Esophagus muscularis mucosa (tissue), 4 donors: Measurements from ENCODE around the gene UQCR10. TPM values are rescaled to one million over a fixed set of nuclear protein-coding genes. Genes with fewer than 3 reads are reported as not detected.

Source experiments
- DNase-seq: peaks from one replicate; pipeline ENCODE4 v3.0.0-alpha.2; 2017; ENCODE audit errors: extremely low spot score
- H3K27ac ChIP-seq, 4 donors: fragments of 200-600 bp; sonication (generic); replicated peaks in 1 of 4; 1 replicate in 3 of 4; 2 replicates in 1 of 4; pipeline ENCODE4 v1.5.1; 2016 to 2019; ENCODE audit warnings: mild to moderate bottlenecking in 1 of 4
- H3K27me3 ChIP-seq, 4 donors: fragments of 200-600 bp; sonication (generic); one replicate each; pipeline versions ENCODE4 v1.5.1 to v1.6.0; 2016 to 2019
- H3K36me3 ChIP-seq, 4 donors: fragments of 200-600 bp; sonication (generic); one replicate each; pipeline ENCODE4 v1.5.1; 2016 to 2019
- H3K4me1 ChIP-seq, 4 donors: fragments of 200-600 bp; sonication (generic); one replicate each; pipeline ENCODE4 v1.5.1; 2016 to 2019
- H3K4me3 ChIP-seq, 4 donors: fragments of 200-600 bp; sonication (generic); 1 replicate in 2 of 4; 2 replicates in 2 of 4; pipeline ENCODE4 v1.5.1; 2016 to 2019; ENCODE audit warnings: mild to moderate bottlenecking in 4 of 4, moderate library complexity in 1 of 4
- H3K9me3 ChIP-seq, 4 donors: fragments of 200-600 bp; sonication (generic); 1 replicate in 3 of 4; 2 replicates in 1 of 4; pipeline ENCODE4 v1.5.1; 2016 to 2019
- CTCF ChIP-seq, 3 experiments: fragments of 200-600 bp in 2 of 3; fragments of 450-650 bp in 1 of 3; sonication (generic) in 2 of 3; IDR thresholded peaks; one replicate each; pipeline ENCODE4 v1.5.1; 2017 to 2019; ENCODE audit warnings: antibody characterized with exemption in 3 of 3, mild to moderate bottlenecking in 2 of 3, moderate library complexity in 1 of 3
- EP300 ChIP-seq: sonication (generic); formaldehyde crosslinking; IDR thresholded peaks from one replicate; pipeline ENCODE4 v1.6.1; 2017; ENCODE audit warnings: antibody characterized with exemption
- POLR2A ChIP-seq: fragments of 450-650 bp; IDR thresholded peaks from one replicate; pipeline ENCODE4 v1.6.1; 2017; ENCODE audit warnings: antibody characterized with exemption, moderate library complexity, mild to moderate bottlenecking, low read depth
- POLR2AphosphoS5 ChIP-seq, 2 donors: sonication (generic); formaldehyde crosslinking; IDR thresholded peaks; one replicate each; pipeline ENCODE4 v1.6.1; 2017; ENCODE audit warnings: antibody characterized with exemption in 2 of 2
- WGBS: methylation state at CpG from one replicate; pipeline ENCODE4 v1.1.5; 2018; 5-methylcytosine and 5-hydroxymethylcytosine counted together
- intact Hi-C: fragments of 100-400 bp; cut with DNase I; formaldehyde crosslinking; loops from one replicate; pipeline ENCODE4 v1.15.1; 2023
- total RNA-seq, 4 donors: library from RNA; depleted of rRNA; stranded (reverse); fragments of >200 nt; gene quantifications; one replicate each; pipeline versions ENCODE4 v1.1.0 to v1.2.1, GENCODE V29; 2016

Gene UQCR10
- total RNA-seq, 4 donors from 2014 or later: 57.5 to 81.7 (median 59.0) TPM

GRCh38 chr22:29748248-29748893 is 18.8 kb upstream of the UQCR10 start:
- no peaks in the 10 kb centered on the region for H3K9me3 ChIP-seq
- WGBS: 86% methylated on average over 4 of the region's 9 CpGs
- no peak overlapping the region for H3K4me3 ChIP-seq
- intact Hi-C loops: no loop called here
- no peaks in the 10 kb centered on the region for H3K27me3 ChIP-seq
- H3K36me3 ChIP-seq: peaks cover 33 to 72% (median 59%) of the 10 kb centered on the region in 4 donors
- no peaks in the 10 kb centered on the region for H3K4me1 ChIP-seq
- TF ChIP-seq POLR2AphosphoS5 (IDR thresholded peaks at IDR 0.05): no peak
- TF ChIP-seq EP300: no peak
- TF ChIP-seq POLR2A: no peak
- TF ChIP-seq CTCF (IDR thresholded peaks at IDR 0.05): no peak
- H3K27ac ChIP-seq: no peak overlapping the region
- DNase-seq: no peak

- no peaks in the 10 kb centered on the region for H3K27me3 ChIP-seq
- no peaks in the 10 kb centered on the region for H3K9me3 ChIP-seq
- 92% methylated on average over 3 of the region's 3 CpGs for WGBS
- peaks cover 31 to 71% (median 58%) of the 10 kb centered on the region in 4 donors for H3K36me3 ChIP-seq
- H3K4me1 ChIP-seq: no peaks in the 10 kb centered on the region
- TF ChIP-seq POLR2AphosphoS5 (IDR thresholded peaks at IDR 0.05) (no peak), CTCF (IDR thresholded peaks at IDR 0.05) (no peak), POLR2A (no peak), EP300 (no peak)
- no peak for DNase-seq
- intact Hi-C loops: no loop called here
- no peak overlapping the region for H3K4me3 ChIP-seq
- H3K27ac ChIP-seq: no peak overlapping the region
Measured at GRCh38 chr22:29750029-29750428, 17.1 kb upstream of the UQCR10 start.

GRCh38 chr22:29750559-29751538 is 16.3 kb upstream of the UQCR10 start:
- Histone ChIP-seq H3K9me3 (no peaks in the 10 kb centered on the region), H3K27ac (no peak overlapping the region), H3K27me3 (no peaks in the 10 kb centered on the region), H3K36me3 (peaks cover 23 to 62% (median 50%) of the 10 kb centered on the region in 4 donors), H3K4me1 (no peaks in the 10 kb centered on the region), H3K4me3 (no peak overlapping the region)
- no peak for DNase-seq
- intact Hi-C loops: no loop called here
- WGBS: 77% methylated on average over 11 of the region's 11 CpGs
- TF ChIP-seq POLR2AphosphoS5 (IDR thresholded peaks at IDR 0.05): no peak
- no peak for TF ChIP-seq POLR2A
- no peak for TF ChIP-seq EP300
- no peak for TF ChIP-seq CTCF (IDR thresholded peaks at IDR 0.05)

- Histone ChIP-seq H3K4me1 (no peaks in the 10 kb centered on the region), H3K9me3 (no peaks in the 10 kb centered on the region), H3K27ac (no peak overlapping the region), H3K27me3 (no peaks in the 10 kb centered on the region), H3K36me3 (peaks cover 15 to 54% (median 42%) of the 10 kb centered on the region in 4 donors), H3K4me3 (no peak overlapping the region)
- intact Hi-C loops: no loop called here
- no peak for TF ChIP-seq POLR2A
- no peak for TF ChIP-seq EP300
- 90% methylated on average over 2 of the region's 2 CpGs for WGBS
- no peak for DNase-seq
Measured at GRCh38 chr22:29751669-29752068, 15.5 kb upstream of the UQCR10 start.
